T-cell (primary cell): Measurements from ENCODE around the gene NSD1. TPM values are rescaled to one million over a fixed set of nuclear protein-coding genes. Genes with fewer than 3 reads are reported as not detected.
A peak's percentile ranks its signal among the peaks of the same experiment; 100 is the strongest.
"Not testable (repeated sequence)": the region's sequence is repeated elsewhere in the genome, so short reads cannot be mapped to it uniquely, and the experiment has no call there.

ENCODE experiments used
- ATAC-seq, 4 experiments: fragments of 200-7000 bp in 3 of 4; fragments of 150-1000 bp in 1 of 4; cut with Tn5 transposase; replicated peaks in 1 of 4; 1 replicate in 3 of 4; 2 replicates in 1 of 4; pipeline ENCODE4 v1.10.0; 2021; ENCODE audit warnings: moderate library complexity in 3 of 4, mild to moderate bottlenecking in 2 of 4, moderate number of reproducible peaks in 1 of 4
- CTCF ChIA-PET, 2 donors: fragments of 300-600 bp; sonication (Branson Sonifier 250); formaldehyde crosslinking; loops; one replicate each; lab custom pipeline; 2022; ENCODE audit warnings: antibody characterized with exemption in 2 of 2; lab: Charles Lee
- POLR2A ChIA-PET, 2 donors: fragments of 300-600 bp; sonication (Branson Sonifier 250); formaldehyde crosslinking; loops; one replicate each; lab custom pipeline; 2022; ENCODE audit warnings: antibody characterized with exemption in 2 of 2; lab: Charles Lee
- DNase-seq, 35 experiments: peaks; one replicate each; pipeline versions ENCODE4 v3.0.0 to v3.0.0-alpha.2; 2013 to 2023
- H3K27ac ChIP-seq: one replicate; pipeline ENCODE4 v1.5.1; 2013; ENCODE audit warnings: low read length
- H3K27me3 ChIP-seq, 2 experiments: replicated peaks in 1 of 2; 1 replicate in 1 of 2; 2 replicates in 1 of 2; pipeline versions ENCODE4 v1.6.1 to v1.7.0; 2013; ENCODE audit warnings: low read length in 1 of 2, mixed read lengths in 1 of 2; ENCODE audit not compliant: control insufficient read depth in 2 of 2, insufficient read depth in 2 of 2; ENCODE audit errors: extremely low read depth in 1 of 2
- H3K36me3 ChIP-seq, 2 donors: 1 replicate in 1 of 2; 2 replicates in 1 of 2; pipeline versions ENCODE4 v1.6.1 to v1.7.0; 2013; ENCODE audit warnings: low read length in 1 of 2; ENCODE audit not compliant: control insufficient read depth in 2 of 2, insufficient read depth in 1 of 2; ENCODE audit errors: extremely low read depth in 1 of 2
- H3K4me1 ChIP-seq, 2 experiments: 1 replicate in 1 of 2; 2 replicates in 1 of 2; pipeline versions ENCODE4 v1.6.1 to v1.7.0; 2013; ENCODE audit warnings: low read length in 2 of 2, mixed read lengths in 1 of 2; ENCODE audit not compliant: insufficient read depth in 2 of 2, control insufficient read depth in 1 of 2; ENCODE audit errors: extremely low read depth in 1 of 2
- H3K4me3 ChIP-seq, 2 donors: 1 replicate in 1 of 2; 2 replicates in 1 of 2; pipeline versions ENCODE4 v1.5.1 to v1.7.0; 2013; ENCODE audit warnings: mild to moderate bottlenecking in 2 of 2, low read length in 1 of 2, moderate library complexity in 1 of 2; ENCODE audit not compliant: control insufficient read depth in 1 of 2; ENCODE audit errors: extremely low read depth in 1 of 2
- H3K9me3 ChIP-seq: 2 replicates; pipeline ENCODE4 v1.7.0; 2013
- H3K27ac Mint-ChIP-seq, 2 donors: one replicate each; pipeline ENCODE4 v1.8.0; 2020 to 2021; ENCODE audit warnings: mild to moderate bottlenecking in 2 of 2, mixed read lengths in 2 of 2
- H3K27me3 Mint-ChIP-seq, 2 donors: one replicate each; pipeline ENCODE4 v1.8.0; 2021 to 2022; ENCODE audit warnings: mixed read lengths in 2 of 2
- H3K36me3 Mint-ChIP-seq: one replicate; pipeline ENCODE4 v1.8.0; 2021; ENCODE audit warnings: mixed read lengths
- H3K4me1 Mint-ChIP-seq, 3 donors: one replicate each; pipeline ENCODE4 v1.8.0; 2020 to 2022; ENCODE audit warnings: mixed read lengths in 3 of 3, mild to moderate bottlenecking in 1 of 3
- H3K4me3 Mint-ChIP-seq, 3 donors: one replicate each; pipeline ENCODE4 v1.8.0; 2020 to 2022; ENCODE audit warnings: mild to moderate bottlenecking in 3 of 3, mixed read lengths in 3 of 3, moderate library complexity in 3 of 3
- H3K9me3 Mint-ChIP-seq, 3 donors: one replicate each; pipeline ENCODE4 v1.8.0; 2020 to 2022; ENCODE audit warnings: mixed read lengths in 3 of 3
- WGBS: methylation state at CpG from one replicate; pipeline ENCODE4 v1.1.5; 2013; ENCODE audit warnings: missing lambda C conversion rate; ENCODE audit not compliant: insufficient coverage; 5-methylcytosine and 5-hydroxymethylcytosine counted together
- total RNA-seq, 35 experiments: library from RNA in 6 of 35; stranded (reverse) in 6 of 35; fragments of 120-200 nt in 1 of 35; gene quantifications; one replicate each; pipeline versions ENCODE4 v1.2.1 to v1.2.4 and lab custom pipeline; 2013 to 2026

The NSD1 gene
- total RNA-seq, 5 donors from 2014 or later (not counting 1 experiment from before 2014, with no cell fraction given): 89.5 to 113 (median 103) TPM

- no peak overlapping the region for H3K4me3 ChIP-seq
- H3K27ac ChIP-seq: no peak overlapping the region
- no peaks in the 10 kb centered on the region for H3K27me3 ChIP-seq
- ChIA-PET CTCF (no interaction called here), POLR2A (interaction anchor here in 1 of 2 donors (0.7 kb wide), 1 partner anchor 200 kb away, joined by 3 read pairs; no protein-coding TSS in a partner anchor)
- ATAC-seq (no peak), DNase-seq (no peak)
- peaks cover 5 to 85% of the 10 kb centered on the region in 2 donors for H3K36me3 ChIP-seq
- no peaks in the 10 kb centered on the region for H3K9me3 ChIP-seq
- Mint-ChIP-seq H3K9me3 (no peaks in the 10 kb centered on the region), H3K4me3 (no peak overlapping the region), H3K27ac (peak overlapping the region in 1 of 2 donors; percentile 48), H3K36me3 (peaks cover 46% of the 10 kb centered on the region), H3K27me3 (no peaks in the 10 kb centered on the region), H3K4me1 (no peaks in the 10 kb centered on the region)
- no CpG with 5 or more reads among the region's 8 CpGs for WGBS
- H3K4me1 ChIP-seq: no peaks in the 10 kb centered on the region
These were observed 116.4 kb downstream of the NSD1 start for GRCh38 chr5:177249761-177250537.

GRCh38 chr5:177253252-177253651 is 119.7 kb downstream of the NSD1 start:
- no peak overlapping the region for H3K27ac Mint-ChIP-seq
- no peaks in the 10 kb centered on the region for H3K27me3 Mint-ChIP-seq
- H3K36me3 Mint-ChIP-seq: peaks cover 45% of the 10 kb centered on the region
- H3K4me1 Mint-ChIP-seq: peaks cover 0 to 3% (median 2%) of the 10 kb centered on the region in 3 donors
- no peak overlapping the region for H3K4me3 Mint-ChIP-seq
- Histone ChIP-seq H3K9me3 (no peaks in the 10 kb centered on the region), H3K4me1 (no peaks in the 10 kb centered on the region), H3K27ac (no peak overlapping the region), H3K27me3 (no peaks in the 10 kb centered on the region), H3K4me3 (no peak overlapping the region), H3K36me3 (peaks cover 5 to 81% of the 10 kb centered on the region in 2 donors)
- WGBS: no CpG with 5 or more reads among the region's 1 CpG
- ChIA-PET CTCF (interaction anchor here (0.6 to 1.4 kb wide), 2 partner anchors 139 to 217 kb away, joined by 3 to 4 read pairs; no protein-coding TSS in a partner anchor), POLR2A (no interaction called here)
- DNase-seq (no peak), ATAC-seq (no peak)
- H3K9me3 Mint-ChIP-seq: no peaks in the 10 kb centered on the region

GRCh38 chr5:177256296-177256695 is 122.7 kb downstream of the NSD1 start:
- H3K36me3 Mint-ChIP-seq: peaks cover 58% of the 10 kb centered on the region
- CTCF ChIA-PET: no interaction called here

GRCh38 chr5:177258711-177259110 is 125.1 kb downstream of the NSD1 start:
- H3K9me3 ChIP-seq, H3K9me3 Mint-ChIP-seq, ATAC-seq, H3K4me1 Mint-ChIP-seq, H3K4me1 ChIP-seq, H3K27me3 ChIP-seq, H3K4me3 Mint-ChIP-seq, POLR2A ChIA-PET, DNase-seq, H3K27me3 Mint-ChIP-seq, H3K27ac ChIP-seq, CTCF ChIA-PET, H3K4me3 ChIP-seq, H3K27ac Mint-ChIP-seq: not testable (repeated sequence)
- H3K36me3 ChIP-seq: peaks cover 6 to 77% of the 10 kb centered on the region in 2 donors
- WGBS: 94% methylated on average over 3 of the region's 7 CpGs
- H3K36me3 Mint-ChIP-seq: peaks cover 52% of the 10 kb centered on the region

More at GRCh38 chr5:177256296-177256695, 122.7 kb downstream of the NSD1 start:
- H3K27me3 Mint-ChIP-seq: no peaks in the 10 kb centered on the region
- POLR2A ChIA-PET: no interaction called here
- Histone ChIP-seq H3K36me3 (peaks cover 10 to 84% of the 10 kb centered on the region in 2 donors), H3K4me3 (no peak overlapping the region), H3K27me3 (no peaks in the 10 kb centered on the region), H3K27ac (no peak overlapping the region), H3K4me1 (no peaks in the 10 kb centered on the region), H3K9me3 (no peaks in the 10 kb centered on the region)
- no peak overlapping the region for H3K27ac Mint-ChIP-seq
- H3K9me3 Mint-ChIP-seq: no peaks in the 10 kb centered on the region
- no peak for DNase-seq
- H3K4me3 Mint-ChIP-seq: no peak overlapping the region
- H3K4me1 Mint-ChIP-seq: peaks cover 0 to 3% (median 2%) of the 10 kb centered on the region in 3 donors
- no peak for ATAC-seq
- WGBS: no CpG with 5 or more reads among the region's 5 CpGs

GRCh38 chr5:177260961-177261360 is 127.4 kb downstream of the NSD1 start:
- ChIA-PET POLR2A (no interaction called here), CTCF (no interaction called here)
- no peak overlapping the region for H3K4me3 Mint-ChIP-seq
- Histone ChIP-seq H3K9me3 (no peaks in the 10 kb centered on the region), H3K27ac (no peak overlapping the region), H3K36me3 (peaks cover 6 to 75% of the 10 kb centered on the region in 2 donors), H3K27me3 (no peaks in the 10 kb centered on the region), H3K4me3 (no peak overlapping the region), H3K4me1 (no peaks in the 10 kb centered on the region)
- no peaks in the 10 kb centered on the region for H3K9me3 Mint-ChIP-seq
- H3K27ac Mint-ChIP-seq: no peak overlapping the region
- H3K4me1 Mint-ChIP-seq: peaks cover 0 to under 1% (median 0%) of the 10 kb centered on the region in 3 donors
- ATAC-seq: no peak
- WGBS: 100% methylated on average over 2 of the region's 7 CpGs
- no peak for DNase-seq
- no peaks in the 10 kb centered on the region for H3K27me3 Mint-ChIP-seq
- peaks cover 59% of the 10 kb centered on the region for H3K36me3 Mint-ChIP-seq

- H3K27ac ChIP-seq: no peak overlapping the region
- H3K27me3 ChIP-seq: no peaks in the 10 kb centered on the region
- no peak for ATAC-seq
- peaks cover 6 to 75% of the 10 kb centered on the region in 2 donors for H3K36me3 ChIP-seq
- H3K4me1 ChIP-seq: no peaks in the 10 kb centered on the region
- no peak for DNase-seq
- no CpG with 5 or more reads among the region's 1 CpG for WGBS
- no peaks in the 10 kb centered on the region for H3K9me3 ChIP-seq
- Mint-ChIP-seq H3K9me3 (no peaks in the 10 kb centered on the region), H3K4me1 (no peaks in the 10 kb centered on the region), H3K4me3 (no peak overlapping the region), H3K27me3 (no peaks in the 10 kb centered on the region), H3K36me3 (peaks cover 64% of the 10 kb centered on the region), H3K27ac (no peak overlapping the region)
- POLR2A ChIA-PET: no interaction called here
- CTCF ChIA-PET: no interaction called here
- no peak overlapping the region for H3K4me3 ChIP-seq
These were observed 127.9 kb downstream of the NSD1 start for GRCh38 chr5:177261510-177261909.
